Myocyte (in vitro differentiated cells): ENCODE measurements around the gene AMELX. TPM values are rescaled to one million over a fixed set of nuclear protein-coding genes. Genes with fewer than 3 reads are reported as not detected.

Experiments used
- microRNA-seq: library from miRNA; unstranded; fragments of <30 nt; microRNA quantifications from one replicate; pipeline ENCODE4, GENCODE V29; 2016
- total RNA-seq: library from RNA; depleted of rRNA; stranded (reverse); fragments of >200 nt; gene quantifications from 2 replicates; pipeline ENCODE4 v1.2.3, GENCODE V29; 2014

AMELX gene
- total RNA-seq, 1 donor from 2014 or later = not detected

Small RNA genes lying within 50 kb of the gene (microRNA-seq; reads per million reads assigned to microRNA genes)
- 1.5 reads per million for gene MIR548AX

Other genes with a start within 250 kb of the AMELX start
- 23.1 and 25.7 TPM in 2 replicates for gene HCCS, start 182.1 kb upstream of the AMELX start, total RNA-seq